RWPE1 (cell line): ENCODE data around the gene HDAC4.

ENCODE experiments used
- CTCF ChIA-PET: fragments of 350-600 bp; sonication (Branson Sonifier 250); formaldehyde crosslinking; extraction: SDS; loops from one replicate; lab custom pipeline; 2021; lab: Yijun Ruan, JAX
- POLR2A ChIA-PET: fragments of 400-600 bp; formaldehyde crosslinking; extraction: SDS; loops from one replicate; lab custom pipeline; 2020; ENCODE audit warnings: antibody characterized with exemption; ENCODE audit not compliant: low non-redundant PET; lab: Yijun Ruan, JAX
- DNase-seq: peaks from one replicate; pipeline ENCODE4 v3.0.0; 2012; ENCODE audit warnings: low spot score
- H3K27ac ChIP-seq: fragments of 450-650 bp; 2 replicates; pipeline ENCODE4 v1.5.1; 2017
- CTCF ChIP-seq: fragments of 450-650 bp; conservative IDR thresholded peaks from 2 replicates; pipeline ENCODE4 v1.5.1; 2017; ENCODE audit warnings: low read depth, mild to moderate bottlenecking

Gene HDAC4

GRCh38 chr2:239394346-239394945 is 6.4 kb downstream of the HDAC4 start:
- no peak overlapping the region for H3K27ac ChIP-seq
- CTCF ChIA-PET, result no interaction called here
- POLR2A ChIA-PET, result no interaction called here
- no peak for DNase-seq
- no peak for TF ChIP-seq CTCF

DNA sequence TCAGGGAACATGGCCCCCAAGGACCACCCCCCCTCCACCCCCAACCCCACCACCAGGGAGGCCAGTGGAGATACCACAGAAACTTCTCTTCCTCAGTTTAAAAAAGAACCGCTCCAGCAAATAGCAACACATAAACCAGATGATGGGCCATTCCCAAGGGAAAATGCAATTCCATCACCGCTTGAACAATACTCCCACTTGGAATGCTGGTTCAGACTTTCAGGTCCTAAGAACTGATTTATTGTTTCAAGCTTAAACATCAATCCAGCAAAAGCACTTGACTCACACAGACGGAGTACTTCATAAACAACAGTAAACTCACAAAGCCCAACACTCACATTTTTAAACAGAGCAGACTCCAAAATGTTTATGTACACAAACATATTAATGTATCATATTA is 6.9 kb downstream of the HDAC4 start:
- no peak for DNase-seq
- ChIA-PET POLR2A (no interaction called here), CTCF (no interaction called here)

GRCh38 chr2:239393388-239393940 is 7.4 kb downstream of the HDAC4 start:
- POLR2A ChIA-PET, result no interaction called here
- CTCF ChIA-PET, result no interaction called here
- DNase-seq, result no peak
- H3K27ac ChIP-seq, result peak overlapping the region; percentile 21
- TF ChIP-seq CTCF, result no peak

More for the DNA sequence above, 6.9 kb downstream of the HDAC4 start:
- TF ChIP-seq CTCF, result no peak
- H3K27ac ChIP-seq, result no peak overlapping the region

GRCh38 chr2:239392688-239393387 is 8.0 kb downstream of the HDAC4 start:
- peak overlapping the region; percentile 21; the same call in 1 of the 2 replicates for H3K27ac ChIP-seq
- POLR2A ChIA-PET, result no interaction called here
- no peak for DNase-seq
- CTCF ChIA-PET, result no interaction called here
- no peak for TF ChIP-seq CTCF

DNA sequence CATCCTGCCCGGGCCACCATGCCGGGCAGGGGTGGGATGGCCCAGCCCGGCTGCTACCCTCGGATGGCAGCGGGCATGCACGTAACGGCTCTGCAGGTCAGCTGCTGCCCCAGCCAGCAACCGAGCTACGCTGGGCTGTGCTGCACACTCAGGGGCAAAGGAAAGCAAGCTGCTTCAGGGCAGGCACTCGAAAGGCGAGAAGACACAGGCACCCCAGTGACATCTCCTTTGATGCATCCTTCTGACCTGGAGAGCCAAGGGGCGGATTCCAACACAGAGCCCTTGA is 8.8 kb downstream of the HDAC4 start:
- ChIA-PET CTCF (no interaction called here), POLR2A (no interaction called here)
- no peak for TF ChIP-seq CTCF
- no peak for DNase-seq
- no peak overlapping the region for H3K27ac ChIP-seq

DNA sequence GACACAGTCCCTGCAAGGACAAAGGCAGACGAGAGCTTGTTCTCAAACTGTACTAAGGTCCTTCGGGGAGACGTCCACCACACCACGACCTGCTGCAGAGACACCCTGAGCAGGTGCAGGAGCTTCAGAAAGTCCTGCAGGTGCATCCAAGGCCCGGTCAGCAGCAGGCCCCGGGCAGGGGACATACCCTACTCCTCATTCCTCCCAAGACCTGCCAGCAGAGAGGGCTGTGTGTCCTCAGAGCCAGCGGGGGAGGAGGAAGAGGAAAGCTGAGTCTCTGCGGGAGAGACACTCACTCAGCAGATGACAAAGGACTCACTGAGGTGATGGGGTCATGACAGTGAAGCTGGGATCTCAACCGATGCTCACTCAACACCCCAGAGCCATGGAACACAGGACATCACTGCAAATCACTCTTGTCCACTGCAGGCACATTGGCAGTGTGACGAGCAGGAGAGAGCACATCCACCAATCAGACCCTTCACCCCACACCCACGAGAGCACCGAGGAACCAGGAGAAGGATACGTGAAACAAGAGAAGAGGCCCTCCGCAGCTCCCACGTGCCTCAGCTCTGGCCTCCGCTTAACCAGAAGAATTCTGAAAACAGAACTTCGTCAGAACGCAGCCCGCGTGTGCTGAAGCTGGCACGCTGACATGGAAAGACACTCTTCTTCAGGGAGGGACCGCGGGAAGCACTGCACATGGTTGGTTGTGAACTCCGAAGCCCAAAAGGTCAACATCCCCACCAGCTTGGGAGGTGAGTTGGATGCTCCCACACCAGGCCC is 9.3 kb downstream of the HDAC4 start:
- H3K27ac ChIP-seq, result no peak overlapping the region
- CTCF ChIA-PET, result interaction anchor here (0.6 kb wide), 1 partner anchor 1923 kb away, joined by 3 read pairs; no protein-coding TSS in a partner anchor
- POLR2A ChIA-PET, result no interaction called here
- TF ChIP-seq CTCF, result no peak
- DNase-seq, result no peak
